ENCODE data around the gene MRPS23.

DNA sequence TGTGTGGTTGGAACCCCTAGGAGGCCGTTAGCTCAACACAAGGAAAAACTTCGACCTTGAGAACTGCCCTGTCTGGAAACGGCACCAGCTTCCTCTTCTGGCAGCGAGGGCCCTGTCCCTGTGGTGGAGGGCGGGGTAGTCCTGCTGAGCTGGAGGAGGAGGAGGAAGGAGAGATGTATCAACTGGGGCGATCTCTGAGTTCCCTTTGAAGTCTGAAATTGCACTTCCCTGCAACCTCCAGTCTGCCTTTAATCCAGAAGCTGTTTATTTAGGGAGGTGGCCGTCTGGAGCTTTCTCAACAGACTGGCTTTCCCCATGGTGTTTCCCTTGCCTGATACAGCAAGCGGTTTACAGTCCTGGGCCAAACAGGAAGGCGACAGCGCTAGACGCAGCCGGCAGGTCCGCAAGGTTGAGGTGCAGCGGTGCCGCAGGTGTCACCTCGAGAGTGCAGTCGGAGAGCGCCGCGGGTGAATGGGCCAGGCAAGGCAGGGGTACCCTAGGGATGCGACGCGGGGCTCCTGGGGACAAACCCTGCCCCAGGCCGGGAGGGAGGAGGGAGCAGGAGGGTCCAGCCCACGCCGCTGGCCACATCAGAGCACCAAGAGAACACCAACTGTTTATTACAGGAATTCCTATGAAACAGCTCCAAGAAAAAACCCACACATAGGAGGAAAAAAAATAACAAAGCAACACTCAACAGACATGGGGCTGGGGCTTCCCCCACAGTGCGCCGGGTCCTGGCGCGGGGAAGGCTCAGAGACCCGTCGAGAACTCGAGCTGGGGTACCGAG is 11.4 kb upstream of the MRPS23 start:
- TF ChIP-seq CTCF (IDR thresholded peaks at IDR 0.05; ENCODE audit: low read depth, low read length) (no peak), POLR2A (IDR thresholded peaks at IDR 0.05; ENCODE audit: extremely low read depth, insufficient read length) (no peak), MYC (IDR thresholded peaks at IDR 0.05; ENCODE audit: low read depth, low read length) (no peak)

Measured in NB4 (cell line).